HUES48 (cell line): ENCODE data around the gene WDR90.

Experiments
- H3K27ac ChIP-seq: one replicate; pipeline ENCODE4 v1.7.0; 2013; ENCODE audit warnings: low read depth, low read length, inconsistent platforms
- H3K27me3 ChIP-seq: 2 replicates; pipeline ENCODE4 v1.6.1; 2013; ENCODE audit warnings: mild to moderate bottlenecking, low read length; ENCODE audit not compliant: control insufficient read depth, insufficient read depth
- H3K36me3 ChIP-seq: 2 replicates; pipeline ENCODE4 v1.6.1; 2013; ENCODE audit warnings: low read length; ENCODE audit not compliant: control insufficient read depth, insufficient read depth
- H3K4me1 ChIP-seq: 2 replicates; pipeline ENCODE4 v1.6.1; 2013; ENCODE audit warnings: mild to moderate bottlenecking, low read length; ENCODE audit not compliant: control insufficient read depth, insufficient read depth
- H3K4me3 ChIP-seq: 2 replicates; pipeline ENCODE4 v1.5.1; 2013; ENCODE audit warnings: mild to moderate bottlenecking, low read depth, low read length
- H3K9ac ChIP-seq: 2 replicates; pipeline ENCODE4 v1.6.1; 2013; ENCODE audit warnings: mild to moderate bottlenecking, low read depth, low read length, moderate library complexity
- H3K9me3 ChIP-seq: 2 replicates; pipeline ENCODE4 v1.6.1; 2013; ENCODE audit warnings: low read length; ENCODE audit not compliant: control insufficient read depth, insufficient read depth

WDR90 gene

GRCh38 chr16:652454-653305, 3.5 kb downstream of the WDR90 start:
- Histone ChIP-seq H3K4me1 (peaks cover 4% of the 10 kb centered on the region; the same call in 1 of the 2 replicates), H3K27me3 (no peaks in the 10 kb centered on the region), H3K9ac (no peak overlapping the region), H3K9me3 (no peaks in the 10 kb centered on the region), H3K4me3 (no peak overlapping the region), H3K27ac (no peak overlapping the region), H3K36me3 (peaks cover 28% of the 10 kb centered on the region)

GRCh38 chr16:654034-654433, 4.9 kb downstream of the WDR90 start:
- Histone ChIP-seq H3K9ac (no peak overlapping the region), H3K27ac (no peak overlapping the region), H3K9me3 (no peaks in the 10 kb centered on the region), H3K27me3 (no peaks in the 10 kb centered on the region), H3K36me3 (peaks cover 41% of the 10 kb centered on the region), H3K4me3 (no peak overlapping the region), H3K4me1 (no peaks in the 10 kb centered on the region)

- peaks cover 42% of the 10 kb centered on the region for H3K36me3 ChIP-seq
- H3K4me3 ChIP-seq: no peak overlapping the region
- no peak overlapping the region for H3K9ac ChIP-seq
- no peaks in the 10 kb centered on the region for H3K9me3 ChIP-seq
- no peak overlapping the region for H3K27ac ChIP-seq
- no peaks in the 10 kb centered on the region for H3K4me1 ChIP-seq
- H3K27me3 ChIP-seq: no peaks in the 10 kb centered on the region
Measured at GRCh38 chr16:657487-657886, 8.3 kb downstream of the WDR90 start.

GRCh38 chr16:658679-659571, 9.8 kb downstream of the WDR90 start:
- no peaks in the 10 kb centered on the region for H3K4me1 ChIP-seq
- no peak overlapping the region for H3K4me3 ChIP-seq
- no peak overlapping the region for H3K9ac ChIP-seq
- no peaks in the 10 kb centered on the region for H3K27me3 ChIP-seq
- H3K36me3 ChIP-seq: peaks cover 37% of the 10 kb centered on the region
- H3K27ac ChIP-seq: no peak overlapping the region
- no peaks in the 10 kb centered on the region for H3K9me3 ChIP-seq

- Histone ChIP-seq H3K27me3 (no peaks in the 10 kb centered on the region), H3K4me3 (no peak overlapping the region), H3K27ac (no peak overlapping the region), H3K9ac (no peak overlapping the region), H3K36me3 (peaks cover 35% of the 10 kb centered on the region), H3K9me3 (no peaks in the 10 kb centered on the region), H3K4me1 (no peaks in the 10 kb centered on the region)
Measured at GRCh38 chr16:659618-660017, 10.5 kb downstream of the WDR90 start.

GRCh38 chr16:660132-660458, 10.9 kb downstream of the WDR90 start:
- Histone ChIP-seq H3K9ac (no peak overlapping the region), H3K27ac (no peak overlapping the region), H3K9me3 (no peaks in the 10 kb centered on the region), H3K4me3 (no peak overlapping the region), H3K27me3 (no peaks in the 10 kb centered on the region), H3K36me3 (peaks cover 35% of the 10 kb centered on the region), H3K4me1 (no peaks in the 10 kb centered on the region)

- Histone ChIP-seq H3K4me3 (no peak overlapping the region), H3K4me1 (no peaks in the 10 kb centered on the region), H3K9me3 (no peaks in the 10 kb centered on the region), H3K27me3 (no peaks in the 10 kb centered on the region), H3K9ac (no peak overlapping the region), H3K27ac (no peak overlapping the region), H3K36me3 (peaks cover 30% of the 10 kb centered on the region)
Measured at GRCh38 chr16:660459-661183, 11.5 kb downstream of the WDR90 start.

GRCh38 chr16:661184-661821, 12.1 kb downstream of the WDR90 start:
- no peak overlapping the region for H3K9ac ChIP-seq
- H3K4me1 ChIP-seq: no peaks in the 10 kb centered on the region

GRCh38 chr16:662095-662494, 12.9 kb downstream of the WDR90 start:
- Histone ChIP-seq H3K36me3 (peaks cover 30% of the 10 kb centered on the region), H3K9me3 (no peaks in the 10 kb centered on the region), H3K27ac (no peak overlapping the region), H3K9ac (no peak overlapping the region), H3K4me3 (no peak overlapping the region), H3K27me3 (no peaks in the 10 kb centered on the region), H3K4me1 (no peaks in the 10 kb centered on the region)

More at GRCh38 chr16:661184-661821, 12.1 kb downstream of the WDR90 start:
- H3K9me3 ChIP-seq: no peaks in the 10 kb centered on the region
- no peak overlapping the region for H3K4me3 ChIP-seq
- H3K36me3 ChIP-seq: peaks cover 28% of the 10 kb centered on the region
- H3K27me3 ChIP-seq: no peaks in the 10 kb centered on the region
- no peak overlapping the region for H3K27ac ChIP-seq

- Histone ChIP-seq H3K27me3 (no peaks in the 10 kb centered on the region), H3K9me3 (no peaks in the 10 kb centered on the region), H3K36me3 (peaks cover 26% of the 10 kb centered on the region; the same call in 1 of the 2 replicates), H3K27ac (no peak overlapping the region), H3K9ac (no peak overlapping the region), H3K4me1 (0 out of 2 replicates have a peak, but pooled peaks cover 2% of the 10 kb centered on the region), H3K4me3 (no peak overlapping the region)
Measured at GRCh38 chr16:662597-662996, 13.4 kb downstream of the WDR90 start.
